Endothelial cell of umbilical vein (primary cell): ENCODE measurements around the gene PRRC1. TPM values are rescaled to one million over a fixed set of nuclear protein-coding genes. Genes with fewer than 3 reads are reported as not detected.

Experiments
- BruUV-seq: library from RNA; stranded (reverse); fragments of 400-500 nt; replicated peaks from 2 replicates; lab custom pipeline; 2021; lab: Mats Ljungman, UMichigan
- CTCF ChIA-PET: fragments of 300-600, 350-600 bp; sonication (Branson Sonifier 250); formaldehyde crosslinking; loops from one replicate; lab custom pipeline; 2021; ENCODE audit warnings: antibody characterized with exemption, inconsistent platforms; lab: Charles Lee
- POLR2A ChIA-PET: fragments of 300-600, 350-600 bp; sonication (Branson Sonifier 250); formaldehyde crosslinking; loops from one replicate; lab custom pipeline; 2021; ENCODE audit warnings: antibody characterized with exemption, inconsistent platforms; lab: Charles Lee
- DNase-seq: peaks from one replicate; pipeline ENCODE4 v3.0.0-alpha.2; 2011; ENCODE audit warnings: low read depth, low spot score
- FAIRE-seq: peaks from 2 replicates; lab custom pipeline; 2011; peaks lifted over from hg19 to GRCh38; lab: Jason Lieb, UNC
- H2AFZ ChIP-seq: 2 replicates; pipeline ENCODE4 v1.6.0; 2012; ENCODE audit warnings: low read depth, low read length, control low read depth, inconsistent platforms
- H3K27ac ChIP-seq: 2 replicates; pipeline ENCODE4 v1.5.1; 2011; ENCODE audit warnings: low read depth, mild to moderate bottlenecking, control low read depth, low read length, moderate library complexity; ENCODE audit not compliant: insufficient read depth
- H3K27me3 ChIP-seq, 2 experiments: 2 replicates each; pipeline versions ENCODE4 v1.6.0 to v1.6.1; 2011; ENCODE audit warnings: low read length in 2 of 2, mixed read lengths in 1 of 2; ENCODE audit not compliant: control insufficient read depth in 2 of 2, insufficient read depth in 2 of 2
- H3K36me3 ChIP-seq, 2 experiments: 2 replicates in 1 of 2; 3 replicates in 1 of 2; pipeline ENCODE4 v1.5.1; 2011; ENCODE audit warnings: low read length in 2 of 2, mild to moderate bottlenecking in 1 of 2, moderate library complexity in 1 of 2; ENCODE audit not compliant: control insufficient read depth in 2 of 2, insufficient read depth in 2 of 2; ENCODE audit errors: extremely low read depth in 1 of 2
- H3K4me1 ChIP-seq: 3 replicates; pipeline ENCODE4 v1.5.1; 2011; ENCODE audit warnings: mild to moderate bottlenecking, low read length; ENCODE audit not compliant: control insufficient read depth, insufficient read depth; ENCODE audit errors: extremely low read depth
- H3K4me2 ChIP-seq: 2 replicates; pipeline ENCODE4 v1.6.1; 2011; ENCODE audit warnings: low read length, control low read depth, mixed read lengths; ENCODE audit not compliant: insufficient read depth
- H3K4me3 ChIP-seq, 3 experiments: fragments of 200-600 bp in 1 of 3; sonication (generic), shearing (Covaris generic) in 1 of 3; replicated peaks in 1 of 3; 2 replicates each; pipeline ENCODE4 v1.5.1; 2011 to 2016; ENCODE audit warnings: control low read depth in 3 of 3, low read length in 3 of 3, mild to moderate bottlenecking in 2 of 3, inconsistent platforms in 1 of 3, low read depth in 1 of 3, moderate library complexity in 1 of 3; ENCODE audit not compliant: insufficient read depth in 1 of 3
- H3K79me2 ChIP-seq: 2 replicates; pipeline ENCODE4 v1.6.0; 2012; ENCODE audit warnings: low read length, inconsistent platforms; ENCODE audit not compliant: control insufficient read depth, insufficient read depth
- H3K9ac ChIP-seq: replicated peaks from 2 replicates; pipeline ENCODE3; 2011; ENCODE audit warnings: low read length, control low read depth; ENCODE audit not compliant: insufficient read depth; ENCODE audit errors: extremely low read depth
- H3K9me1 ChIP-seq: replicated peaks from 3 replicates; pipeline ENCODE4 v1.6.0; 2011; ENCODE audit warnings: mild to moderate bottlenecking, low read length; ENCODE audit not compliant: control insufficient read depth, insufficient read depth; ENCODE audit errors: extremely low read depth
- H3K9me3 ChIP-seq: replicated peaks from 2 replicates; pipeline ENCODE4 v1.5.1; 2012; ENCODE audit warnings: low read length, inconsistent platforms; ENCODE audit not compliant: control insufficient read depth, insufficient read depth
- H4K20me1 ChIP-seq: replicated peaks from 2 replicates; pipeline ENCODE3; 2011; ENCODE audit warnings: mild to moderate bottlenecking, low read length; ENCODE audit not compliant: control insufficient read depth, insufficient read depth; ENCODE audit errors: extremely low read depth
- EZH2 ChIP-seq: IDR thresholded peaks from 2 replicates; pipeline ENCODE4 v1.6.1; 2012; ENCODE audit warnings: borderline replicate concordance, low read depth, mild to moderate bottlenecking, moderate library complexity, low read length, inconsistent platforms; ENCODE audit not compliant: severe bottlenecking
- GATA2 ChIP-seq: IDR thresholded peaks from 2 replicates; pipeline ENCODE4 v1.7.0; 2011; ENCODE audit warnings: low read depth, mild to moderate bottlenecking, moderate library complexity, mixed read lengths, low read length; ENCODE audit not compliant: insufficient read length, insufficient read depth
- JUN ChIP-seq: IDR thresholded peaks from 2 replicates; pipeline ENCODE4 v1.6.1; 2011; ENCODE audit warnings: borderline replicate concordance, low read depth; ENCODE audit not compliant: insufficient read length, insufficient read depth
- MYC ChIP-seq: IDR thresholded peaks from one replicate; pipeline ENCODE4 v1.6.1; 2011; ENCODE audit warnings: mild to moderate bottlenecking, low read depth, low read length
- POLR2A ChIP-seq: IDR thresholded peaks from 2 replicates; pipeline ENCODE4 v1.6.1; 2012; ENCODE audit warnings: low read depth, mild to moderate bottlenecking, control low read depth, low read length
- POLR2AphosphoS5 ChIP-seq: IDR thresholded peaks from 2 replicates; pipeline ENCODE4 v1.6.1; 2012; ENCODE audit warnings: low read depth, mild to moderate bottlenecking, control low read depth, low read length, moderate library complexity; ENCODE audit not compliant: insufficient read depth
- dilution Hi-C: fragments of 300-500 bp; cut with MboI; formaldehyde crosslinking; loops from one replicate; pipeline ENCODE4 v1.15.0; 2019; ENCODE audit warnings: low sequenced_read_pairs; ENCODE audit not compliant: extremely low pct_ligation_motif_present
- intact Hi-C: fragments of 100-400 bp; cut with micrococcal nuclease; formaldehyde crosslinking; loops from one replicate; pipeline ENCODE4 v1.10.0; 2022
- polyA plus RNA-seq, 4 experiments: library from polyadenylated mRNA; depleted of rRNA in 3 of 4; stranded (reverse) in 3 of 4; unstranded in 1 of 4; fragments of >200 nt; gene quantifications; 2 replicates each; pipeline versions ENCODE4 v1.2.1 to v1.2.3, GENCODE V29; 2011 to 2012; ENCODE audit warnings: missing spikeins in 1 of 4
- total RNA-seq: library from RNA; stranded (reverse); gene quantifications from 2 replicates; pipeline ENCODE4 v1.2.3, GENCODE V29; 2021
- TF ChIP-seq, protein P1 (sequence below): IDR thresholded peaks from 2 replicates; pipeline ENCODE4 v1.6.1; 2011; ENCODE audit not compliant: insufficient read depth, insufficient read length
- TF ChIP-seq, protein P2 (sequence below), 2 donors: IDR thresholded peaks; 1 replicate in 1 of 2; 2 replicates in 1 of 2; pipeline ENCODE4 v1.5.1; 2011; ENCODE audit warnings: low read length in 2 of 2, mild to moderate bottlenecking in 2 of 2, moderate library complexity in 2 of 2, control low read depth in 1 of 2, inconsistent platforms in 1 of 2, low read depth in 1 of 2; ENCODE audit not compliant: insufficient read depth in 1 of 2; ENCODE audit errors: extremely low read depth in 1 of 2

The PRRC1 gene
- total and polyA plus RNA-seq, 2 donors (not counting 3 experiments of a cell fraction or from before 2014, with no cell fraction given), result 64.4 to 77.6 TPM

DNA sequence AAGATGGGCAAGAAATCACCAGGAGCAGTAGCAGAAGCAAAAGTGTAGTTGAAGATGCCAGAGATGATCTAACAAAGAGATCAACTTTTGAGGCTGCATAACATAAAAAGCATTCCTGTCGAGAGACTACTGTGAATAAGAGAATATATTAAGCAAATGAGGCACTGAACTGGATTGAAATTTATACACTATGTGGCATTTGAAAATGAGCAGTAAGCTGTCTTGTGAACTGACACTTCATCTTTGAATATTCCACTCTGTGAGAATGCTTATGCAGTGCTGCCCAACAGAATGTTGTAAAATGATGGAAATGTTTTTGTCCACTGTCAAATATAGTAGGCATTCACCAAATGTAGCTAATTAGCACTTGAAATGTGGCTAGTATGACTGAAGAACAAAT, 18.9 kb upstream of the PRRC1 start:
- no TSS peak for BruUV-seq
- Histone ChIP-seq H2AFZ (no peak overlapping the region), H3K27ac (no peak overlapping the region), H3K4me1 (no peaks in the 10 kb centered on the region), H3K9ac (no peak overlapping the region), H4K20me1 (no peaks in the 10 kb centered on the region), H3K9me1 (no peaks in the 10 kb centered on the region), H3K4me2 (no peak overlapping the region), H3K4me3 (no peak overlapping the region), H3K79me2 (no peaks in the 10 kb centered on the region), H3K36me3 (no peaks in the 10 kb centered on the region), H3K9me3 (no peaks in the 10 kb centered on the region), H3K27me3 (peaks cover 11 to 40% of the 10 kb centered on the region in 2 experiments)
- CTCF ChIA-PET, result no interaction called here
- intact Hi-C loops, result loop anchor here (10.0 kb wide), 1 partner anchor 534 kb away; no protein-coding TSS in a partner anchor
- TF ChIP-seq, protein P1, sequence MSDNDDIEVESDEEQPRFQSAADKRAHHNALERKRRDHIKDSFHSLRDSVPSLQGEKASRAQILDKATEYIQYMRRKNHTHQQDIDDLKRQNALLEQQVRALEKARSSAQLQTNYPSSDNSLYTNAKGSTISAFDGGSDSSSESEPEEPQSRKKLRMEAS, result no peak
- TF ChIP-seq GATA2, result no peak
- TF ChIP-seq, protein P2, sequence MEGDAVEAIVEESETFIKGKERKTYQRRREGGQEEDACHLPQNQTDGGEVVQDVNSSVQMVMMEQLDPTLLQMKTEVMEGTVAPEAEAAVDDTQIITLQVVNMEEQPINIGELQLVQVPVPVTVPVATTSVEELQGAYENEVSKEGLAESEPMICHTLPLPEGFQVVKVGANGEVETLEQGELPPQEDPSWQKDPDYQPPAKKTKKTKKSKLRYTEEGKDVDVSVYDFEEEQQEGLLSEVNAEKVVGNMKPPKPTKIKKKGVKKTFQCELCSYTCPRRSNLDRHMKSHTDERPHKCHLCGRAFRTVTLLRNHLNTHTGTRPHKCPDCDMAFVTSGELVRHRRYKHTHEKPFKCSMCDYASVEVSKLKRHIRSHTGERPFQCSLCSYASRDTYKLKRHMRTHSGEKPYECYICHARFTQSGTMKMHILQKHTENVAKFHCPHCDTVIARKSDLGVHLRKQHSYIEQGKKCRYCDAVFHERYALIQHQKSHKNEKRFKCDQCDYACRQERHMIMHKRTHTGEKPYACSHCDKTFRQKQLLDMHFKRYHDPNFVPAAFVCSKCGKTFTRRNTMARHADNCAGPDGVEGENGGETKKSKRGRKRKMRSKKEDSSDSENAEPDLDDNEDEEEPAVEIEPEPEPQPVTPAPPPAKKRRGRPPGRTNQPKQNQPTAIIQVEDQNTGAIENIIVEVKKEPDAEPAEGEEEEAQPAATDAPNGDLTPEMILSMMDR (IDR thresholded peaks at IDR 0.05; ENCODE audit: extremely low read depth in 1 of 2, insufficient read depth in 1 of 2, low read depth in 1 of 2, low read length in 2 of 2), result no peak
- TF ChIP-seq MYC, result no peak
- no peak for TF ChIP-seq JUN
- no peak for TF ChIP-seq POLR2AphosphoS5
- TF ChIP-seq POLR2A, result no peak
- TF ChIP-seq EZH2, result no peak
- no peak for DNase-seq
- dilution Hi-C loops, result no loop called here
- POLR2A ChIA-PET, result no interaction called here
- no peak for FAIRE-seq
